K562 (cell line): ENCODE measurements around the gene GPD2. TPM values are rescaled to one million over a fixed set of nuclear protein-coding genes. Genes with fewer than 3 reads are reported as not detected.

Experiments used
- CBFB ChIP-seq: sonication (generic); formaldehyde crosslinking; IDR thresholded peaks from 2 replicates; pipeline ENCODE4 v1.4.0; 2020; ENCODE audit warnings: mild to moderate bottlenecking, missing genetic modification reagents
- MAFK ChIP-seq: IDR thresholded peaks from 2 replicates; pipeline ENCODE4 v1.6.1; 2011; ENCODE audit warnings: low read length, improper control_type of control experiment
- MEIS2 ChIP-seq: fragments of 450-650 bp; IDR thresholded peaks from 2 replicates; pipeline ENCODE4 v1.6.1; 2014; ENCODE audit warnings: mild to moderate bottlenecking; ENCODE audit not compliant: partially characterized antibody
- PATZ1 ChIP-seq: fragments of 250-450 bp; sonication (Bioruptor Pico); IDR thresholded peaks from 2 replicates; pipeline ENCODE4 v1.5.0; 2020; ENCODE audit warnings: mild to moderate bottlenecking, borderline replicate concordance
- PBX2 ChIP-seq, 2 experiments: IDR thresholded peaks in 1 of 2; conservative IDR thresholded peaks in 1 of 2; 2 replicates each; pipeline ENCODE4 v1.6.1; 2016; ENCODE audit warnings: low read depth in 2 of 2, mild to moderate bottlenecking in 1 of 2, missing compliant biosample characterization in 1 of 2, missing genetic modification characterization in 1 of 2, moderate library complexity in 1 of 2
- PKNOX1 ChIP-seq: fragments of 450-650 bp; IDR thresholded peaks from 2 replicates; pipeline ENCODE4 v1.6.1; 2016
- TSHZ1 ChIP-seq: fragments of 250-450 bp; sonication (Bioruptor Pico); IDR thresholded peaks from 2 replicates; pipeline ENCODE4 v1.4.0; 2020; ENCODE audit warnings: mild to moderate bottlenecking, moderate library complexity
- polyA plus RNA-seq, 8 experiments: library from polyadenylated mRNA; depleted of rRNA in 4 of 8; stranded (reverse) in 5 of 8; unstranded in 3 of 8; fragments of >200 nt; fragmentation: Nextera tagmentation in 2 of 8; fragmentation: Illumina TruSeq in 1 of 8; extraction: Ambion mirVana in 2 of 8; extraction: Trizol in 1 of 8; gene quantifications; 2 replicates each; pipeline versions ENCODE4 v1.2.1 to v1.2.3, GENCODE V29; 2011 to 2014; ENCODE audit warnings: inconsistent platforms in 1 of 8, missing spikeins in 1 of 8
- total RNA-seq, 7 experiments: library from RNA; depleted of rRNA in 6 of 7; stranded (reverse); fragments of >200 nt in 6 of 7; fragmentation: Illumina TruSeq in 2 of 7; extraction: Trizol in 2 of 7; gene quantifications; 2 replicates each; pipeline versions ENCODE4 v1.2.1 to v1.2.3, GENCODE V29; 2011 to 2021; ENCODE audit warnings: low replicate concordance in 1 of 7

Gene GPD2
- total and polyA plus RNA-seq, 9 of the 15 experiments (the other 6 are each of a cell fraction or from before 2014, with no cell fraction given), result 5.2 to 39.2 (median 19.0) TPM

GRCh38 chr2:156553714-156554442 lies 117.7 kb downstream of the GPD2 start (continued):
- TF ChIP-seq PATZ1 (CRISPR knock-in tag) (no peak), MEIS2 (peak; percentile 58), PKNOX1 (peak; percentile 81), CBFB (CRISPR knock-in tag) (no peak), MAFK (no peak), PBX2 (CRISPR knock-in tag; IDR thresholded peaks at IDR 0.05; ENCODE audit: low read depth) (no peak), PBX2 (tag; conservative IDR thresholded peaks at IDR 0.05; ENCODE audit: low read depth) (peak; percentile 47; the same call in 1 of the 2 replicates), TSHZ1 (no peak)
